ENCODE measurements around the gene PDSS2. TPM values are rescaled to one million over a fixed set of nuclear protein-coding genes. Genes with fewer than 3 reads are reported as not detected.

Gene PDSS2
- total RNA-seq, 1 donor from 2014 or later, result 10.1 TPM

DNA sequence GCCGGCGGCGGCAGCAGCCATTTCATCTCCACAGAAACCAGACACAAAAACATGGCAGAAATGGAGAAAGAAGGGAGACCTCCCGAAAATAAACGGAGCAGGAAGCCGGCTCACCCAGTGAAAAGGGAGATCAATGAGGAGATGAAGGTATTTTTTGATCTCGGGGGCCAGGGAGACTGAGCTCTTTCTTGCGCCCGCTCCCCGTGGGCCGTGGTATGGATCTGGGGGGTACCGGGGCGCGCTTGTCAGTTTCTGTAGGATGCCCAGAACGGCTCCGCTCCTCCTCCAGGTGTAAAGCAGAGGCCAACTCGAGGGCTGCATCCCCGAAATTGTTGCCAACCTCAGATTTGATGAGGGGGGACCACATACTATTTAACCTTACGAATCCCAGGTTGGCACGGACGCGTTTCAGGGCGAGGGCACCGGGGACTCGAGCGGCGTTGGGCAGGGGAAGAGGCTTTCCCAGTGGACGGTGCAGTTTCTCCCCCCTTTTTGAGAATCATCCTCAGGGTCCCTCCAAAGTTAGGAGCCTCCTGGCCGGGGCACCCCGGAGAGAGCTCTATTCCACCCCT is 31.3 kb upstream of the PDSS2 start:
- Mint-ChIP-seq H3K27ac (ENCODE audit: unreplicated experiment) (peak overlapping the region; percentile 83), H3K4me1 (ENCODE audit: low read depth) (peaks cover 25% of the 10 kb centered on the region), H3K4me3 (ENCODE audit: unreplicated experiment) (no peak overlapping the region), H3K36me3 (ENCODE audit: low read depth) (no peaks in the 10 kb centered on the region), H3K27me3 (ENCODE audit: low read depth) (peaks cover 11% of the 10 kb centered on the region), H3K9me3 (ENCODE audit: low read depth) (no peaks in the 10 kb centered on the region)
- no peak for DNase-seq (ENCODE audit: low spot score)
- TF ChIP-seq, protein P1, sequence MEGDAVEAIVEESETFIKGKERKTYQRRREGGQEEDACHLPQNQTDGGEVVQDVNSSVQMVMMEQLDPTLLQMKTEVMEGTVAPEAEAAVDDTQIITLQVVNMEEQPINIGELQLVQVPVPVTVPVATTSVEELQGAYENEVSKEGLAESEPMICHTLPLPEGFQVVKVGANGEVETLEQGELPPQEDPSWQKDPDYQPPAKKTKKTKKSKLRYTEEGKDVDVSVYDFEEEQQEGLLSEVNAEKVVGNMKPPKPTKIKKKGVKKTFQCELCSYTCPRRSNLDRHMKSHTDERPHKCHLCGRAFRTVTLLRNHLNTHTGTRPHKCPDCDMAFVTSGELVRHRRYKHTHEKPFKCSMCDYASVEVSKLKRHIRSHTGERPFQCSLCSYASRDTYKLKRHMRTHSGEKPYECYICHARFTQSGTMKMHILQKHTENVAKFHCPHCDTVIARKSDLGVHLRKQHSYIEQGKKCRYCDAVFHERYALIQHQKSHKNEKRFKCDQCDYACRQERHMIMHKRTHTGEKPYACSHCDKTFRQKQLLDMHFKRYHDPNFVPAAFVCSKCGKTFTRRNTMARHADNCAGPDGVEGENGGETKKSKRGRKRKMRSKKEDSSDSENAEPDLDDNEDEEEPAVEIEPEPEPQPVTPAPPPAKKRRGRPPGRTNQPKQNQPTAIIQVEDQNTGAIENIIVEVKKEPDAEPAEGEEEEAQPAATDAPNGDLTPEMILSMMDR (IDR thresholded peaks at IDR 0.05), result no peak

DNA sequence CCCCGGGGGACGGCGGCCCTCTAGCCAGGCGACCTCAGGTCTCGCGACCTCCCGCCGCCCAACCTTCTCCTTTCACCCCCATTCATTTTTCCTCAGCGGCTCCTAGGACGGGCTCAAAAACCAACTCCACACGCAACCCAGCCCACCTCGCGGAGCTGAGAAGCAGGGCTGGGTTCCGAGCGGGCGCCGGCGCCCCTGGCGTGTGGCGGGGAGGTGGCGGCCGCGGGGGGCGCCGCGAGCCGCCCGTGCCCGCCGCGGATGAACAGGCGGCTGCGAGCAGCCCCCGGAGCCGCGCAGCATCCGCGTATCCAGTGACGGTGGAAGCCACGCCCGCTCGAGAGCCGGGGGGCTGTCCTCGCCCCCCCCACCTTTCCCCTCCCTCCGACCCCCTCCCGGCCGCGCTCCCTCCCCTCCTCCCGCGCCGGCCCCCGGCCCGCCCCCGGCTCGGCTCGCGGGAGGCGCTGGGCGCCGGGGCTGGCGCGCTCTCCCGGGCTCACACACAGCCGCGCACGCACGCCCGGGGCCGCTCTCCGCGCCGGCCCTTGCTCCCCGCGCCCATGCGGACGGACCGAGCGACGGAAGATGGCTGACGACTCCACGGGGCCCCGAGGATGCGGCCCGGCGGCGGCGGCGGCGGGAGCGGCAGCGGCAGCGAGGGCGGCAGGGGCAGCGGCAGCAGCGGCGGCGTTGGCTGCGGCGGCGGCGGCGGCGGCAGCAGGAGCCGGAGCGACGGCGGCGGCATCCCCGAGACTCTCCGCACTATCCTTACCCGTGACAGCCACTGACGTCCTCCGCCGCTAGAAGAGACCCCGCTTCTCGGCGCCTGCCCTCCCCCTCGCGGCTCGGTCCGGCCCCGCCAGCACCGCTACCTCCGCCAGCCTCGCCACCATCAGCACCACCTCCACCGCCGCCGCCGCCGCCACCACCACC is 30.5 kb upstream of the PDSS2 start, which contains the start of gene SOBP:
Gene SOBP (plus strand): TSS at position 482 of the 930 bp plus-strand sequence. CDS start 500 bp downstream, outside the sequence.
- H3K27me3 Mint-ChIP-seq (ENCODE audit: low read depth), result peaks cover 11% of the 10 kb centered on the region
- H3K27ac Mint-ChIP-seq (ENCODE audit: unreplicated experiment), result peak within 1 kb of the TSS; percentile 83
- peaks cover 17% of the 10 kb centered on the region for H3K4me1 Mint-ChIP-seq (ENCODE audit: low read depth)
- DNase-seq (ENCODE audit: low spot score), result no peak
- TF ChIP-seq, protein P1 (IDR thresholded peaks at IDR 0.05), result peak; percentile 37
- no peaks in the 10 kb centered on the region for H3K9me3 Mint-ChIP-seq (ENCODE audit: low read depth)
- H3K4me3 Mint-ChIP-seq (ENCODE audit: unreplicated experiment), result peak within 1 kb of the TSS; percentile 81
- no peaks in the 10 kb centered on the region for H3K36me3 Mint-ChIP-seq (ENCODE audit: low read depth)

DNA sequence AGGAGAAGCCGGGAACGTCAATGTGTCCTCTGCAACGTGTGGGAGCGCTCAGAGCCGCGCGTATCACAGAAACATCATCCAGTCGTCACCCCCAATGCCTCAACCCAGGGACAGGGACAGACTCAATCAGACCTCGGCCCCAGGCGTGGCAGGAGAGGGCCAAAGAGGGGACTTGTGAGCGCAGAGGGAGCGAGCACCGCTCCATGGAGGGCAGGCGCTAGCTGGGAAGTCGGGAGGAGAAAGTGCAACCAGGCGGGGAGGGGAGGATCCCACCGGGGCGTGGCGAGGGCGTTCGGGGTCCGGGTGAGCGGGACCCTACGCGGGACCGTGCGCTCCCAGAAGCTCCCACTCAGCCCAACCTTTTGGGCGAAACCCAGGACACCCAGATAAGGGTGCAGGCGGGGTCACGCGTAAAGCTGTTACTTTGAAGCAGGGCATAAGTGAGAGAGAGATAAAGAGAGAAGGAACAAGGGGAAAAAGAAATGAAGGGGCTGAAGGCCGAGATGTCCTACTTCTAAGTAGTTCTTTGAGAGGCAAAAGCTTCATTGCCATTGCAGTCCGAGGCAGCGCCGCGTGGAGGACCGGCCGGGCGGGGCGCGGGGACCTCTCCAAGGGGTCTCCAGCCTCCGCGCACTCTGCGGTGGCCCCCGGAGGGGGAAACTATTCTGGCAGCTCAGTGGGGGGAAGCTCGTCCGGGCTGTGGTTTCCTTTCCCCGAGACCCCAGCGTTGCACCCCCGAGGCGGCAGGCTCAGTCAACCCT is 29.7 kb upstream of the PDSS2 start:
- Mint-ChIP-seq H3K4me3 (ENCODE audit: unreplicated experiment) (peak overlapping the region; percentile 81), H3K4me1 (ENCODE audit: low read depth) (peaks cover 11% of the 10 kb centered on the region), H3K36me3 (ENCODE audit: low read depth) (no peaks in the 10 kb centered on the region), H3K9me3 (ENCODE audit: low read depth) (no peaks in the 10 kb centered on the region), H3K27ac (ENCODE audit: unreplicated experiment) (peak overlapping the region; percentile 77), H3K27me3 (ENCODE audit: low read depth) (peaks cover 11% of the 10 kb centered on the region)
- TF ChIP-seq, protein P1 (IDR thresholded peaks at IDR 0.05), result no peak
- no peak for DNase-seq (ENCODE audit: low spot score)

DNA sequence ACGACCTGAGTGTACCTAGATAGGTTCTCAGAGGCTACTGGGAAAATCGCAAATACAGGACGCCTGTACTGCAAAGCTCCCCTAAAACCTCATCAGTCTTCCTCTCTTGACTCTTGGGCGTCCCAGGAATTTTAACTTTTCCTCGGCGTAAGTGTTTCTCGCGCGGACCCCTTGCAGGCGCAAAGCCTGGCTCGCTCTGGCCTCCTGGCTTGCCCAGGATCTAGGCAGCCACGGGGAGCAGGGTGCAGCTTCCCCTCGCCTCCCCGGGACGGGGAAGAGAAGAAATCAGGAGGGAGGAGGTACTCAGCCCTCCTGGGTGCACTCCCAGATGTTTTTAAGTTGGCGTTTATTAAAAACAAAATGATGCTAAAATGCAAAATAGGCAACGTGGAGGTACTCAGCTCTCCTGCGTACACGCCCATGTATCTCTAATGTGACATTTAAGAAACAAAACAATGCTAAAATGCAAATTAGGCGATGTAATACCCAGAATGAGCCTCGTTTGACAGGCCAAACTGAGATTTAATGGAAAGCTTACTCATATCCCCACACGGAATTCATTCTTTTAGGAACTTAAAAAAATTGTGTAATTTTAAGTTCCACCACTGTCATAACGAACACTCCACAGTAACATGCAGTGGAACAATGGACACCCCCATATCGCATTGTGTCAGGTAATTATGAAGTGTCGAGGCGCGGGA is 29.0 kb upstream of the PDSS2 start:
- Mint-ChIP-seq H3K4me3 (ENCODE audit: unreplicated experiment) (peak overlapping the region; percentile 81), H3K36me3 (ENCODE audit: low read depth) (no peaks in the 10 kb centered on the region), H3K27ac (ENCODE audit: unreplicated experiment) (peak overlapping the region; percentile 77), H3K27me3 (ENCODE audit: low read depth) (peaks cover 11% of the 10 kb centered on the region), H3K4me1 (ENCODE audit: low read depth) (peaks cover 11% of the 10 kb centered on the region), H3K9me3 (ENCODE audit: low read depth) (no peaks in the 10 kb centered on the region)
- TF ChIP-seq, protein P1 (IDR thresholded peaks at IDR 0.05), result no peak
- DNase-seq (ENCODE audit: low spot score), result no peak

All from chondrocyte (in vitro differentiated cells).